Activated CD8-positive, alpha-beta T cell treated with anti-CD3 and anti-CD28 coated beads for 36 hours (primary cell): Measurements from ENCODE around the gene RAB11FIP4. TPM values are rescaled to one million over a fixed set of nuclear protein-coding genes. Genes with fewer than 3 reads are reported as not detected.

Experiments used
- microRNA-seq: library from miRNA; unstranded; fragments of <30 nt; microRNA quantifications from one replicate; pipeline ENCODE4 v1.2.0, GENCODE V29; 2022; ENCODE audit warnings: borderline microRNAs expressed, borderline replicate concordance
- total RNA-seq, 2 experiments: library from RNA; stranded (reverse); gene quantifications; one replicate each; pipeline ENCODE4 v1.2.3, GENCODE V29; 2021

RAB11FIP4 gene
- total RNA-seq, 2 experiments from 2014 or later: 38.2 to 39.1 TPM

Small RNAs within 50 kb of the gene (microRNA-seq; reads per million reads assigned to microRNA genes)
- gene MIR193A (42.4 reads per million, percentile 55 among the genes with 10 or more reads in this experiment), gene MIR365B (not detected), gene MIR4725 (not detected)

Other genes with a start within 250 kb of the RAB11FIP4 start
- gene OMG, start 94.4 kb upstream of the RAB11FIP4 start, total RNA-seq: under 1 TPM; 0.11 to 0.18 TPM
- gene EVI2B, start 77.6 kb upstream of the RAB11FIP4 start, total RNA-seq: 10 to 100 TPM; 15.0 to 16.4 TPM
- 10 to 100 TPM; 31.7 to 37.0 TPM for gene EVI2A, start 70.1 kb upstream of the RAB11FIP4 start, total RNA-seq